Hepatocyte (in vitro differentiated cells): ENCODE measurements around the gene IL20RA. TPM values are rescaled to one million over a fixed set of nuclear protein-coding genes. Genes with fewer than 3 reads are reported as not detected.
A peak's percentile ranks its signal among the peaks of the same experiment; 100 is the strongest.

Experiments used
- DNase-seq: peaks from one replicate; pipeline ENCODE4 v3.0.0-alpha.2; 2016; ENCODE audit warnings: low spot score
- H2AFZ ChIP-seq: fragments of 200-600 bp; sonication (generic); 2 replicates; pipeline ENCODE4 v1.6.0; 2016; ENCODE audit warnings: antibody characterized with exemption, mild to moderate bottlenecking
- H3K27ac ChIP-seq: fragments of 200-600 bp; sonication (generic); 2 replicates; pipeline ENCODE4 v1.5.1; 2016; ENCODE audit warnings: mild to moderate bottlenecking
- H3K27me3 ChIP-seq: fragments of 200-600 bp; sonication (generic); 2 replicates; pipeline ENCODE4 v1.6.1; 2016
- H3K36me3 ChIP-seq: fragments of 200-600 bp; sonication (generic); replicated peaks from 2 replicates; pipeline ENCODE4 v1.5.1; 2016; ENCODE audit warnings: low read depth; ENCODE audit not compliant: insufficient read depth
- H3K4me1 ChIP-seq: fragments of 200-600 bp; sonication (generic); 2 replicates; pipeline ENCODE4 v1.5.1; 2016; ENCODE audit warnings: mild to moderate bottlenecking, moderate library complexity; ENCODE audit not compliant: insufficient read depth
- H3K4me2 ChIP-seq: fragments of 200-600 bp; sonication (generic); 2 replicates; pipeline ENCODE4 v1.6.0; 2016
- H3K4me3 ChIP-seq: fragments of 200-600 bp; sonication (generic); 2 replicates; pipeline ENCODE4 v1.5.1; 2016; ENCODE audit warnings: mild to moderate bottlenecking
- H3K79me2 ChIP-seq: fragments of 200-600 bp; sonication (generic); 2 replicates; pipeline ENCODE4 v1.6.0; 2017; ENCODE audit warnings: mild to moderate bottlenecking
- H3K9me2 ChIP-seq: fragments of 200-600 bp; sonication (generic); replicated peaks from 2 replicates; pipeline ENCODE4 v1.6.0; 2017; ENCODE audit warnings: mild to moderate bottlenecking; ENCODE audit not compliant: insufficient read depth
- H3K9me3 ChIP-seq: fragments of 200-600 bp; sonication (generic); 2 replicates; pipeline ENCODE4 v1.5.1; 2016; ENCODE audit warnings: low read depth, mild to moderate bottlenecking
- H4K20me1 ChIP-seq: fragments of 200-600 bp; sonication (generic); 2 replicates; pipeline ENCODE4 v1.6.0; 2016; ENCODE audit warnings: mild to moderate bottlenecking; ENCODE audit not compliant: insufficient read depth, poor library complexity, severe bottlenecking
- CTCF ChIP-seq: fragments of 200-600 bp; sonication (generic); IDR thresholded peaks from 2 replicates; pipeline ENCODE4 v1.5.1; 2016; ENCODE audit warnings: antibody characterized with exemption, mild to moderate bottlenecking; ENCODE audit not compliant: poor library complexity
- EZH2 ChIP-seq: fragments of 200-600 bp; sonication (generic); IDR thresholded peaks from 2 replicates; pipeline ENCODE4 v1.6.1; 2016; ENCODE audit warnings: antibody characterized with exemption, mild to moderate bottlenecking, borderline replicate concordance
- EZH2phosphoT487 ChIP-seq: fragments of 200-600 bp; sonication (generic); IDR thresholded peaks from one replicate; pipeline ENCODE4 v1.6.1; 2018; ENCODE audit warnings: antibody characterized with exemption, mild to moderate bottlenecking, low read depth, moderate library complexity; ENCODE audit not compliant: unreplicated experiment, severe bottlenecking
- whole genome bisulfite sequencing: methylation state at CpG from one replicate; pipeline ENCODE4 v1.1.6; 2016; ENCODE audit warnings: low lambda C conversion rate; ENCODE audit errors: missing lambda C conversion rate; 5-methylcytosine and 5-hydroxymethylcytosine counted together
- polyA plus RNA-seq: library from polyadenylated mRNA; unstranded; fragments of >200 nt; fragmentation: Nextera tagmentation; extraction: Ambion mirVana; gene quantifications from 2 replicates; pipeline ENCODE4 v1.2.1, GENCODE V29; 2016
- total RNA-seq: library from RNA; depleted of rRNA; stranded (reverse); fragments of >200 nt; gene quantifications from 2 replicates; pipeline ENCODE4 v1.2.3, GENCODE V29; 2014

Gene IL20RA
- total and polyA plus RNA-seq, 2 experiments from 2014 or later, result 0.52 to 0.63 TPM

DNA sequence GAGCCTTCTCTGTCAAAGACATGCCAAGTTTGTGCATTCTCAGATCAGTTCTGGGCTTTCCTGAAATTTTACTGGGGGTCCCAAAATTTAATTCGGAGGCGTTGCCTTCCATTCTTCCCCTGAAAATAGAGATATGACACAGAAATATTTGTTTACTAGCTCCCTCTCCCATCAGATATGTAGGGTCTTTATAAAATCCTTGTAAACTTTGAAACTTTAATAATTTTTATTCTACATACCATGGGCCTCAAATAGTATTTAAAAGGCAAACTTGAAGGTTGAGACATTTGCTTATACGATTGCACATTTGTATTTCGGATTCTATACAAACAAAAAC is 54.6 kb downstream of the IL20RA start:
- Histone ChIP-seq H3K36me3 (no peaks in the 10 kb centered on the region), H3K4me2 (peak overlapping the region; percentile 98), H2AFZ (peak overlapping the region; percentile 88), H3K27me3 (peaks cover 29% of the 10 kb centered on the region), H3K4me1 (no peaks in the 10 kb centered on the region), H4K20me1 (no peaks in the 10 kb centered on the region), H3K27ac (no peak overlapping the region), H3K9me2 (no peaks in the 10 kb centered on the region), H3K79me2 (no peaks in the 10 kb centered on the region), H3K9me3 (no peaks in the 10 kb centered on the region), H3K4me3 (peak overlapping the region; percentile 70)
- 17% methylated on average over 4 of the region's 4 CpGs for WGBS
- DNase-seq, result no peak
- TF ChIP-seq CTCF, result no peak
- no peak for TF ChIP-seq EZH2phosphoT487
- TF ChIP-seq EZH2, result no peak

DNA sequence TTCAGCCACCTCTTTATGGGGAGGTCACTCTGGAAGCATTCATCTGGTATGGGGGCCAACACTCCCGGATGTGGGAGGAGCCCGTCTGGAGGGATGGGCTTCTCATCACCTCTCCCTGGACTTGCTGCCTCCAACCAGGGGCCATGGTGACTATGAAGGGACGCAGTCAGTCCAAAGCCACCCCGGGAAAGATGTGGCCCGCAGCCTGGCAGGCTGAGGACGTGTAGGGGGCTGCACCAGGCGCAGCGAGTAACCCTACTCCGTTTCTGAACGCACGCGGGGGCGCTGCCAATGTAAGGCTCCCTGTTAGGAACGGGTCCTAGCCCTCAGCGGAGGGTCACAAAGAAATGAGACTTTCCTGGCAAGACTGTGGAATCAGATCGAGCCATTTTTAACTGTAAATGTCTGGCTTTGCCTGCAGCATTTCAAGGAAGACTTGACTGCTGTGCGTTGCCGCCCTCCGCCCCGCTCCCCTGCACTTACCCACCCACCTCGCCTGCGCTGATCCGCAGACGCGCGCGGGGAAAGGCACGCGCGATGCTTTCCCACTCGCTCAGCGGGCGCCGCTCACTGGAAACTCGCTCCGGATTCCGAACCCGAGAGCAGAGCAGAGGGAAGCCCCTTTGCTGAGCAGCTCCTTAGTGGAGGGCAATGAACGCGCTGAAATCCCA is 55.1 kb downstream of the IL20RA start:
- no peak overlapping the region for H3K27ac ChIP-seq
- no peaks in the 10 kb centered on the region for H3K36me3 ChIP-seq
- DNase-seq, result peak; percentile 28
- no peaks in the 10 kb centered on the region for H3K4me1 ChIP-seq
- H3K4me3 ChIP-seq, result peak overlapping the region; percentile 70
- H3K9me3 ChIP-seq, result no peaks in the 10 kb centered on the region
- peak overlapping the region; percentile 98 for H3K4me2 ChIP-seq
- H3K79me2 ChIP-seq, result no peaks in the 10 kb centered on the region
- H2AFZ ChIP-seq, result peak overlapping the region; percentile 88
- H4K20me1 ChIP-seq, result no peaks in the 10 kb centered on the region
- peaks cover 29% of the 10 kb centered on the region for H3K27me3 ChIP-seq
- under 1% methylated on average over 33 of the region's 40 CpGs for WGBS
- no peaks in the 10 kb centered on the region for H3K9me2 ChIP-seq
- no peak for TF ChIP-seq EZH2phosphoT487
- no peak for TF ChIP-seq CTCF
- TF ChIP-seq EZH2, result no peak

DNA sequence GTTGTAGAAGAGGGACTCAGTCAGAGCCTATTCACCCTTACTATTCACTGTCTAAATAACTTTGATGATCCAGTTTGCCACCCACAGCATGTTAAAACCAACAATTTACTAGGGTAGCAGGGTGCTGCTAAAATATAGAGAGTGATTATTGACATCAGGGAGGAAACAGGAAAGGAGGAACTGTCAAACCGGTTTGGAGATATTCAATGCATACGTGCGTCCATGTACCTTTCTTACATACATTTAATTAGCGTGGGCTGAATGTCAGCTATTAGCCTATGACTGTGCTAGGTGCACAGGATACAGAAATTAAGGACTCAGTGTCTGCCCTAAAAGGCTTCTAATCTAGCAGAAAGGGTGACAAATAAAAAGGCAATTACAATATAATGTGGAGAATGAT is 57.2 kb downstream of the IL20RA start:
- Histone ChIP-seq H4K20me1 (no peaks in the 10 kb centered on the region), H3K9me3 (no peaks in the 10 kb centered on the region), H3K79me2 (no peaks in the 10 kb centered on the region), H3K4me3 (no peak overlapping the region), H3K27ac (no peak overlapping the region), H2AFZ (no peak overlapping the region), H3K4me2 (no peak overlapping the region), H3K27me3 (peaks cover 29% of the 10 kb centered on the region), H3K4me1 (no peaks in the 10 kb centered on the region), H3K9me2 (no peaks in the 10 kb centered on the region), H3K36me3 (no peaks in the 10 kb centered on the region)
- TF ChIP-seq EZH2phosphoT487 (no peak), EZH2 (no peak), CTCF (no peak)
- DNase-seq, result no peak
- WGBS, result 82% methylated on average over 4 of the region's 4 CpGs

- Histone ChIP-seq H3K27me3 (peaks cover 22% of the 10 kb centered on the region), H4K20me1 (no peaks in the 10 kb centered on the region), H3K4me3 (no peak overlapping the region), H3K27ac (no peak overlapping the region), H3K4me2 (no peak overlapping the region), H3K9me2 (no peaks in the 10 kb centered on the region), H2AFZ (no peak overlapping the region), H3K4me1 (no peaks in the 10 kb centered on the region), H3K79me2 (no peaks in the 10 kb centered on the region), H3K36me3 (no peaks in the 10 kb centered on the region), H3K9me3 (no peaks in the 10 kb centered on the region)
- WGBS, result 97% methylated on average over 5 of the region's 5 CpGs
- TF ChIP-seq CTCF, result no peak
- no peak for TF ChIP-seq EZH2phosphoT487
- TF ChIP-seq EZH2, result no peak
- DNase-seq, result no peak
Observed at GRCh38 chr6:136985502-136985901, 59.3 kb downstream of the IL20RA start.
